Nephron progenitor cell (in vitro differentiated cells): ENCODE measurements around the gene PARD3B.

Experiments
- DNase-seq: peaks from one replicate; pipeline ENCODE4 v3.0.0; 2021
- H3K27ac Mint-ChIP-seq: 2 replicates; pipeline ENCODE4 v1.8.0; 2021; ENCODE audit warnings: mild to moderate bottlenecking, moderate library complexity, mixed read lengths
- H3K27me3 Mint-ChIP-seq: 2 replicates; pipeline ENCODE4 v1.8.0; 2021; ENCODE audit warnings: mild to moderate bottlenecking, low read depth, mixed read lengths; ENCODE audit not compliant: poor library complexity
- H3K36me3 Mint-ChIP-seq: 2 replicates; pipeline ENCODE4 v1.8.0; 2021; ENCODE audit warnings: low read depth, mixed read lengths
- H3K4me1 Mint-ChIP-seq: 2 replicates; pipeline ENCODE4 v1.8.0; 2021; ENCODE audit warnings: mixed read lengths
- H3K4me3 Mint-ChIP-seq: 2 replicates; pipeline ENCODE4 v1.8.0; 2021; ENCODE audit warnings: mild to moderate bottlenecking, moderate library complexity, mixed read lengths
- H3K9me3 Mint-ChIP-seq: 2 replicates; pipeline ENCODE4 v1.8.0; 2021; ENCODE audit warnings: mild to moderate bottlenecking, moderate library complexity, mixed read lengths
- CTCF ChIP-seq: fragments of 200-600 bp; sonication (generic); IDR thresholded peaks from 2 replicates; pipeline ENCODE4 v1.5.0; 2021; ENCODE audit warnings: antibody characterized with exemption

The PARD3B gene

GRCh38 chr2:204795156-204795555 is 249.9 kb downstream of the PARD3B start:
- H3K27ac Mint-ChIP-seq, result no peak overlapping the region
- TF ChIP-seq CTCF, result no peak
- no peaks in the 10 kb centered on the region for H3K9me3 Mint-ChIP-seq
- H3K4me3 Mint-ChIP-seq, result no peak overlapping the region
- no peaks in the 10 kb centered on the region for H3K36me3 Mint-ChIP-seq
- no peaks in the 10 kb centered on the region for H3K4me1 Mint-ChIP-seq
- no peak for DNase-seq
- peaks cover 4% of the 10 kb centered on the region for H3K27me3 Mint-ChIP-seq

GRCh38 chr2:204796581-204796980 is 251.3 kb downstream of the PARD3B start:
- DNase-seq, result no peak
- Mint-ChIP-seq H3K36me3 (no peaks in the 10 kb centered on the region), H3K4me1 (no peaks in the 10 kb centered on the region), H3K4me3 (no peak overlapping the region), H3K27ac (no peak overlapping the region), H3K27me3 (peaks cover 4% of the 10 kb centered on the region), H3K9me3 (peaks cover under 1% of the 10 kb centered on the region)
- no peak for TF ChIP-seq CTCF

GRCh38 chr2:204799791-204800190 is 254.5 kb downstream of the PARD3B start:
- DNase-seq, result no peak

DNA sequence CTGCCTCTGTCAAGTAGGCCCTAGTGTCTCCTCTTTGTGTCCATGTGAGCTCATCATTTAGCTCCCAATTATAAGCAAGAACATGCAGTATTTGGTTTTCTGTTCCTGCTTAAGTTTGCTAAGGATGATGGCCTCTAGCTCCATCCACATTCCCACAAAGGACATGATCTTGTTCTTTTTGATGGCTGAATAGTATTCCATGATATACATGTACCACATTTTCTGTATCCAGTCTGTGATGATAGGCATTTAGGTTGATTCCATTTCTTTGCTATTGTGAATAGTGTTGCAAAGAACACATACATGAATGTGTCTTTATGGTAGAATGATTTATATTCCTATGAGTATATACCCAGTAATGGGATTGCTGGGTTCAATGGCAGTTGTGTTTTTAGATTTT is 263.2 kb downstream of the PARD3B start:
- no peak overlapping the region for H3K27ac Mint-ChIP-seq
- no peak overlapping the region for H3K4me3 Mint-ChIP-seq
- peaks cover 17% of the 10 kb centered on the region for H3K36me3 Mint-ChIP-seq
- no peak for DNase-seq
- H3K9me3 Mint-ChIP-seq, result peaks cover 53% of the 10 kb centered on the region
- no peaks in the 10 kb centered on the region for H3K4me1 Mint-ChIP-seq
- TF ChIP-seq CTCF, result no peak
- peaks cover 3% of the 10 kb centered on the region for H3K27me3 Mint-ChIP-seq

More at GRCh38 chr2:204799791-204800190, 254.5 kb downstream of the PARD3B start:
- Mint-ChIP-seq H3K4me3 (no peak overlapping the region), H3K9me3 (peaks cover 6% of the 10 kb centered on the region), H3K4me1 (no peaks in the 10 kb centered on the region), H3K27me3 (peaks cover 4% of the 10 kb centered on the region), H3K36me3 (no peaks in the 10 kb centered on the region), H3K27ac (no peak overlapping the region)
- no peak for TF ChIP-seq CTCF

DNA sequence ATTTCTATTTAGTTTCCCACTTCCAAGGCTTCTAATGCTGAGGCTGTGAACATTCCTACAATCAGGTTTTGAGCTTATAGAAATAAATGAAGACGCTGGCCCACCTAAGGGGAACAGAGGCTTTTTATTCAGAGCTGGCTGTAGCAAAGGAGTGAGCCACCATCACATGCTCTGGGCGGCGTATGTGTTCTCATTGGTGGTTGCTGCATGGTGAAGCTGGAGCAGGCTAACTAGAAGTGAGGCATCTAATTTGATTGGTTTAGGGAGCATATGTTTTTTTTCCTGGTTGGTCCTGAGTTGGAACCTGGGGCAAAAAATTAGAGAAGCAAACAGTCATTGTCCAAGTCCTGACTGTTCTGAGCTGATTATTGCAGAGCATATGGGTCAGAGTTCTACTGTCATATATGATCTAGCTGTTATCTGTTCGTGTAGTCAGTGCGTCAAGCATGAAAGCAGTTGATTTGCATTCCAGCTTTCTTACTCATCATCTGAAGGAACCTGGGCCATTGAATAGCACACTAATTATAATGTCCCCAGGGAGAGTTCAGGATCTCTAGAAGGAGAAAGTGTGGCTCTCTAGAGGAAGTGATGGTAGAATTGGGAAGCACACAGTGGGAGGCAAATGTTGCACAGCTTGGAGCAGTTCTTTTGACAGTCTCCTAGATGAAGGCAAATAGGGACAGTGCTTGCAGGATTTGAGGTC is 279.6 kb downstream of the PARD3B start:
- Mint-ChIP-seq H3K36me3 (peaks cover 10% of the 10 kb centered on the region), H3K4me1 (peaks cover 9% of the 10 kb centered on the region), H3K27ac (no peak overlapping the region), H3K9me3 (peaks cover 23% of the 10 kb centered on the region), H3K4me3 (no peak overlapping the region), H3K27me3 (no peaks in the 10 kb centered on the region)
- TF ChIP-seq CTCF, result no peak
- no peak for DNase-seq

DNA sequence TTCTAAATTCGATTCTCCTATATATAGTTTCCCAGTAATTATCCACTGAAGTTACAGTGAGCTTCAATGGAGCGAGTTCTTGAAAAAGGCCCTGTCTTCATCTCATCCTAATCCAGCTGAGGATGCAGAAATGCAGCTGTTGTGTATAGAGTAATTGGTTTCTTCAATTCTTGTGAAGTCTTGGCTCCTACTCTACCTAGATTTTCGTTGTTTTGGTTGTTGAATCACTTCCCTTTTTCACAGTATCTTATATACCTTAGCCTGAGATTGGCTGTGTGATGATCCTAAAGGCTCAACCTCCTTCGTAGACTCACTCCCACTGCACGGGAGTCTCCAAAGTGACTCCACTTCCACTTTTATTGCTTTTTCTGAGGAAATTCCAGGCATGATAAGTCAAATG is 280.4 kb downstream of the PARD3B start:
- peaks cover 20% of the 10 kb centered on the region for H3K9me3 Mint-ChIP-seq
- peaks cover 9% of the 10 kb centered on the region for H3K4me1 Mint-ChIP-seq
- no peaks in the 10 kb centered on the region for H3K27me3 Mint-ChIP-seq
- no peak overlapping the region for H3K4me3 Mint-ChIP-seq
- H3K27ac Mint-ChIP-seq, result no peak overlapping the region
- H3K36me3 Mint-ChIP-seq, result peaks cover 10% of the 10 kb centered on the region
- no peak for TF ChIP-seq CTCF
- DNase-seq, result no peak
